Memory B cell (primary cell): ENCODE data around the gene SALL4.

Experiments
- ATAC-seq: fragments of 150-1000 bp; cut with Tn5 transposase; 2 replicates; pipeline ENCODE4 v1.10.0; 2021; ENCODE audit warnings: low read depth, mild to moderate bottlenecking, moderate library complexity
- DNase-seq, 2 donors: peaks; one replicate each; pipeline ENCODE4 v3.0.0; 2022; ENCODE audit warnings: low spot score in 2 of 2
- H3K27ac Mint-ChIP-seq: one replicate; pipeline ENCODE4 v1.8.0; 2022; ENCODE audit warnings: mild to moderate bottlenecking, moderate library complexity, mixed read lengths
- H3K27me3 Mint-ChIP-seq: one replicate; pipeline ENCODE4 v1.8.0; 2022; ENCODE audit warnings: mixed read lengths
- H3K36me3 Mint-ChIP-seq: one replicate; pipeline ENCODE4 v1.8.0; 2022; ENCODE audit warnings: mild to moderate bottlenecking, mixed read lengths
- H3K4me1 Mint-ChIP-seq: one replicate; pipeline ENCODE4 v1.8.0; 2022; ENCODE audit warnings: mixed read lengths
- H3K4me3 Mint-ChIP-seq: one replicate; pipeline ENCODE4 v1.8.0; 2022; ENCODE audit warnings: mild to moderate bottlenecking, moderate library complexity, mixed read lengths
- H3K9me3 Mint-ChIP-seq: one replicate; pipeline ENCODE4 v1.8.0; 2022; ENCODE audit warnings: mixed read lengths

Gene SALL4

GRCh38 chr20:51812861-51813260, 10.5 kb upstream of the SALL4 start:
- peaks cover 4% of the 10 kb centered on the region for H3K27me3 Mint-ChIP-seq
- ATAC-seq: no peak
- DNase-seq: no peak
- no peaks in the 10 kb centered on the region for H3K4me1 Mint-ChIP-seq
- no peak overlapping the region for H3K4me3 Mint-ChIP-seq
- H3K27ac Mint-ChIP-seq: no peak overlapping the region
- no peaks in the 10 kb centered on the region for H3K9me3 Mint-ChIP-seq
- peaks cover 2% of the 10 kb centered on the region for H3K36me3 Mint-ChIP-seq

- H3K4me3 Mint-ChIP-seq: no peak overlapping the region
- peaks cover 4% of the 10 kb centered on the region for H3K27me3 Mint-ChIP-seq
- no peaks in the 10 kb centered on the region for H3K9me3 Mint-ChIP-seq
- no peak for DNase-seq
- peaks cover 2% of the 10 kb centered on the region for H3K36me3 Mint-ChIP-seq
- no peak for ATAC-seq
- H3K4me1 Mint-ChIP-seq: no peaks in the 10 kb centered on the region
- H3K27ac Mint-ChIP-seq: no peak overlapping the region
Measured at GRCh38 chr20:51811514-51812128, 9.3 kb upstream of the SALL4 start.

- no peak for DNase-seq
- Mint-ChIP-seq H3K4me1 (no peaks in the 10 kb centered on the region), H3K27ac (no peak overlapping the region), H3K9me3 (no peaks in the 10 kb centered on the region), H3K4me3 (no peak overlapping the region), H3K27me3 (peaks cover 5% of the 10 kb centered on the region), H3K36me3 (peaks cover 2% of the 10 kb centered on the region)
- no peak for ATAC-seq
Measured at GRCh38 chr20:51811042-51811355, 8.7 kb upstream of the SALL4 start.

- Mint-ChIP-seq H3K9me3 (no peaks in the 10 kb centered on the region), H3K36me3 (peaks cover 2% of the 10 kb centered on the region), H3K27ac (no peak overlapping the region), H3K4me3 (no peak overlapping the region), H3K4me1 (no peaks in the 10 kb centered on the region), H3K27me3 (peaks cover 5% of the 10 kb centered on the region)
- no peak for DNase-seq
- ATAC-seq: no peak
Measured at GRCh38 chr20:51810155-51811041, 8.1 kb upstream of the SALL4 start.

- no peak for ATAC-seq
- no peak for DNase-seq
- Mint-ChIP-seq H3K36me3 (peaks cover 1% of the 10 kb centered on the region), H3K4me1 (no peaks in the 10 kb centered on the region), H3K9me3 (no peaks in the 10 kb centered on the region), H3K27ac (no peak overlapping the region), H3K27me3 (peaks cover 6% of the 10 kb centered on the region), H3K4me3 (no peak overlapping the region)
Measured at GRCh38 chr20:51807720-51808250, 5.5 kb upstream of the SALL4 start.

- Mint-ChIP-seq H3K36me3 (no peaks in the 10 kb centered on the region), H3K27me3 (peaks cover 8% of the 10 kb centered on the region), H3K4me1 (no peaks in the 10 kb centered on the region), H3K4me3 (no peak overlapping the region), H3K27ac (no peak overlapping the region), H3K9me3 (no peaks in the 10 kb centered on the region)
- no peak for ATAC-seq
- no peak for DNase-seq
Measured at GRCh38 chr20:51804754-51805153, 2.4 kb upstream of the SALL4 start.

GRCh38 chr20:51803148-51803854, 980 bp upstream of the SALL4 start:
- H3K9me3 Mint-ChIP-seq: no peaks in the 10 kb centered on the region
- DNase-seq: no peak
- H3K27ac Mint-ChIP-seq: no peak overlapping the region
- H3K4me1 Mint-ChIP-seq: no peaks in the 10 kb centered on the region
- no peak overlapping the region for H3K4me3 Mint-ChIP-seq
- ATAC-seq: no peak
- H3K27me3 Mint-ChIP-seq: peaks cover 8% of the 10 kb centered on the region
- no peaks in the 10 kb centered on the region for H3K36me3 Mint-ChIP-seq

- Mint-ChIP-seq H3K27me3 (peaks cover 8% of the 10 kb centered on the region), H3K9me3 (no peaks in the 10 kb centered on the region), H3K36me3 (no peaks in the 10 kb centered on the region), H3K4me1 (no peaks in the 10 kb centered on the region), H3K4me3 (no peak overlapping the region), H3K27ac (no peak overlapping the region)
- no peak for DNase-seq
- no peak for ATAC-seq
Measured at GRCh38 chr20:51801823-51802123, 548 bp downstream of the SALL4 start.

- H3K27me3 Mint-ChIP-seq: peaks cover 9% of the 10 kb centered on the region
- no peaks in the 10 kb centered on the region for H3K4me1 Mint-ChIP-seq
- H3K9me3 Mint-ChIP-seq: no peaks in the 10 kb centered on the region
- no peak overlapping the region for H3K27ac Mint-ChIP-seq
- H3K36me3 Mint-ChIP-seq: no peaks in the 10 kb centered on the region
- no peak for ATAC-seq
- no peak overlapping the region for H3K4me3 Mint-ChIP-seq
- no peak for DNase-seq
Measured at GRCh38 chr20:51801122-51801822, 1.0 kb downstream of the SALL4 start.

- Mint-ChIP-seq H3K9me3 (no peaks in the 10 kb centered on the region), H3K27me3 (peaks cover 9% of the 10 kb centered on the region), H3K4me3 (no peak overlapping the region), H3K27ac (no peak overlapping the region), H3K36me3 (no peaks in the 10 kb centered on the region), H3K4me1 (no peaks in the 10 kb centered on the region)
- ATAC-seq: no peak
- no peak for DNase-seq
Measured at GRCh38 chr20:51800872-51801121, 1.5 kb downstream of the SALL4 start.

- peak; percentile 13 to 40 for DNase-seq
- ATAC-seq: no peak
- no peaks in the 10 kb centered on the region for H3K9me3 Mint-ChIP-seq
- H3K4me1 Mint-ChIP-seq: no peaks in the 10 kb centered on the region
- H3K36me3 Mint-ChIP-seq: no peaks in the 10 kb centered on the region
- H3K27me3 Mint-ChIP-seq: peaks cover 9% of the 10 kb centered on the region
- H3K27ac Mint-ChIP-seq: no peak overlapping the region
- no peak overlapping the region for H3K4me3 Mint-ChIP-seq
Measured at GRCh38 chr20:51800060-51800871, 2.1 kb downstream of the SALL4 start.

- H3K27me3 Mint-ChIP-seq: peaks cover 7% of the 10 kb centered on the region
Measured at GRCh38 chr20:51799401-51799860, 2.9 kb downstream of the SALL4 start.

GRCh38 chr20:51797357-51798025, 4.8 kb downstream of the SALL4 start:
- ATAC-seq (no peak), DNase-seq (no peak)
- Mint-ChIP-seq H3K27me3 (peaks cover 9% of the 10 kb centered on the region), H3K9me3 (no peaks in the 10 kb centered on the region), H3K27ac (no peak overlapping the region), H3K4me3 (no peak overlapping the region), H3K36me3 (no peaks in the 10 kb centered on the region), H3K4me1 (no peaks in the 10 kb centered on the region)

More at GRCh38 chr20:51799401-51799860, 2.9 kb downstream of the SALL4 start:
- Mint-ChIP-seq H3K27ac (no peak overlapping the region), H3K4me1 (no peaks in the 10 kb centered on the region), H3K4me3 (no peak overlapping the region), H3K9me3 (no peaks in the 10 kb centered on the region), H3K36me3 (no peaks in the 10 kb centered on the region)
- no peak for ATAC-seq
- DNase-seq: no peak
